ENCODE data around the gene GPS2. TPM values are rescaled to one million over a fixed set of nuclear protein-coding genes. Genes with fewer than 3 reads are reported as not detected.

Gene GPS2
- total RNA-seq, 1 donor from 2014 or later, result 42.1 TPM

DNA sequence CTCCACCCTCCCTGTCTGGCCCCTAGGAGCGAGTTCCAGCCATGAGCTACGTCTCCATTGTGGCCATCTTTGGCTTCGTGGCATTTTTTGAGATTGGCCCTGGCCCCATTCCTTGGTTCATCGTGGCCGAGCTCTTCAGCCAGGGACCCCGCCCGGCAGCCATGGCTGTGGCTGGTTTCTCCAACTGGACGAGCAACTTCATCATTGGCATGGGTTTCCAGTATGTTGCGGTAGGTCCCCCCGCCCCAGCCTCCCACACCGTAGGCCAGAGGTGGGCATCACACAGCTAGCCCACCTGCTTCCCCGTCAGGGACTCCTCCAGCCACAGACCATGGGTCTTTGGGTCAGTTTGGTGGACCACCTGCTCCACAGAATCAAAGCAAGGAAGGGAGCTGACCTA, 29.5 kb downstream of the GPS2 start:
- no peak overlapping the region for H3K27ac Mint-ChIP-seq

DNA sequence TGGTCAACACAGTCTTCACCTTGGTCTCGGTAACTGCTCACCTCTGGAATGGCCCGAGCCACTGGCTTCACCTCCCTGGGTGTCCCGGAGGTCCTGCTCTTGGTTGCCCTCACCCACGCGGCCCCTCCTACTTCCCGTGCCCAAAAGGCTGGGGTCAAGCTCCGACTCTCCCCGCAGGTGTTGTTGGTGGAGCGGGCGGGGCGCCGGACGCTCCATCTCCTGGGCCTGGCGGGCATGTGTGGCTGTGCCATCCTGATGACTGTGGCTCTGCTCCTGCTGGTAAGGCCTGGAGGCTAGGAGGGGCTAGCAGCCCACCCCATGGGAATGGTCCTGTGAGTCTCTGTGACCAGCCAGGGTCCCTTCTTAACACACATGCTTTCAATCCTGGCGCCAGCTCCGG, 30.2 kb downstream of the GPS2 start:
- Mint-ChIP-seq H3K4me1 (peaks cover 15% of the 10 kb centered on the region), H3K27me3 (ENCODE audit: low read depth) (peaks cover 40% of the 10 kb centered on the region), H3K4me3 (no peak overlapping the region), H3K36me3 (no peaks in the 10 kb centered on the region), H3K27ac (no peak overlapping the region), H3K9me3 (no peaks in the 10 kb centered on the region)
- TF ChIP-seq, protein P1, sequence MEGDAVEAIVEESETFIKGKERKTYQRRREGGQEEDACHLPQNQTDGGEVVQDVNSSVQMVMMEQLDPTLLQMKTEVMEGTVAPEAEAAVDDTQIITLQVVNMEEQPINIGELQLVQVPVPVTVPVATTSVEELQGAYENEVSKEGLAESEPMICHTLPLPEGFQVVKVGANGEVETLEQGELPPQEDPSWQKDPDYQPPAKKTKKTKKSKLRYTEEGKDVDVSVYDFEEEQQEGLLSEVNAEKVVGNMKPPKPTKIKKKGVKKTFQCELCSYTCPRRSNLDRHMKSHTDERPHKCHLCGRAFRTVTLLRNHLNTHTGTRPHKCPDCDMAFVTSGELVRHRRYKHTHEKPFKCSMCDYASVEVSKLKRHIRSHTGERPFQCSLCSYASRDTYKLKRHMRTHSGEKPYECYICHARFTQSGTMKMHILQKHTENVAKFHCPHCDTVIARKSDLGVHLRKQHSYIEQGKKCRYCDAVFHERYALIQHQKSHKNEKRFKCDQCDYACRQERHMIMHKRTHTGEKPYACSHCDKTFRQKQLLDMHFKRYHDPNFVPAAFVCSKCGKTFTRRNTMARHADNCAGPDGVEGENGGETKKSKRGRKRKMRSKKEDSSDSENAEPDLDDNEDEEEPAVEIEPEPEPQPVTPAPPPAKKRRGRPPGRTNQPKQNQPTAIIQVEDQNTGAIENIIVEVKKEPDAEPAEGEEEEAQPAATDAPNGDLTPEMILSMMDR (IDR thresholded peaks at IDR 0.05; ENCODE audit: unreplicated experiment), result no peak
- no peak for DNase-seq (ENCODE audit: low spot score in 2 of 2, unreplicated experiment in 2 of 2)

More for the DNA sequence above, 29.5 kb downstream of the GPS2 start:
- no peaks in the 10 kb centered on the region for H3K36me3 Mint-ChIP-seq
- DNase-seq (ENCODE audit: low spot score in 2 of 2, unreplicated experiment in 2 of 2), result no peak
- no peak overlapping the region for H3K4me3 Mint-ChIP-seq
- TF ChIP-seq, protein P1 (IDR thresholded peaks at IDR 0.05; ENCODE audit: unreplicated experiment), result no peak
- H3K9me3 Mint-ChIP-seq, result no peaks in the 10 kb centered on the region
- peaks cover 14% of the 10 kb centered on the region for H3K4me1 Mint-ChIP-seq
- H3K27me3 Mint-ChIP-seq (ENCODE audit: low read depth), result peaks cover 40% of the 10 kb centered on the region

DNA sequence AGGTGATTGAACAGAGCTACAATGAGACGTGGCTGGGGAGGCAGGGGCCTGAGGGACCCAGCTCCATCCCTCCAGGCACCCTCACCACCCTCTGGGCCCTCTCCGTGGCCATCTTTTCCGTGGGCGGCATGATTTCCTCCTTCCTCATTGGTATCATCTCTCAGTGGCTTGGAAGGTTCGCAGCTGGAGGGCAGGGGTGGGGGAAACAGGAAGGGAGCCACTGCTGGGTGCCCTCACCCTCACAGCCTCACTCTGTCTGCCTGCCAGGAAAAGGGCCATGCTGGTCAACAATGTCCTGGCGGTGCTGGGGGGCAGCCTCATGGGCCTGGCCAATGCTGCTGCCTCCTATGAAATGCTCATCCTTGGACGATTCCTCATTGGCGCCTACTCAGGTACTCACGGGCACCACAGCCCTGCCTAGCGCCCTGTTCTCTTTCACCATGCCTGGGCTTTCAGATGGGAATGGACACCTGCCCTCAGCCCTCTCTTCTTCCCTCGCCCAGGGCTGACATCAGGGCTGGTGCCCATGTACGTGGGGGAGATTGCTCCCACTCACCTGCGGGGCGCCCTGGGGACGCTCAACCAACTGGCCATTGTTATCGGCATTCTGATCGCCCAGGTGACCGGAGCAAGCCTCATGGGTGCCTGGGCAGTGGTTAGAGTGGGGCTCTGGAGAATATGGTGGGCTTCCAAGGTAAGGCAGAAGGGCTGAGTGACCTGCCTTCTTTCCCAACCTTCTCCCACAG, 31.5 kb downstream of the GPS2 start:
- TF ChIP-seq, protein P1 (IDR thresholded peaks at IDR 0.05; ENCODE audit: unreplicated experiment), result no peak
- no peak for DNase-seq (ENCODE audit: low spot score in 2 of 2, unreplicated experiment in 2 of 2)
- H3K9me3 Mint-ChIP-seq, result no peaks in the 10 kb centered on the region
- H3K36me3 Mint-ChIP-seq, result no peaks in the 10 kb centered on the region
- H3K27me3 Mint-ChIP-seq (ENCODE audit: low read depth), result peaks cover 39% of the 10 kb centered on the region
- peaks cover 15% of the 10 kb centered on the region for H3K4me1 Mint-ChIP-seq
- no peak overlapping the region for H3K4me3 Mint-ChIP-seq
- H3K27ac Mint-ChIP-seq, result no peak overlapping the region

DNA sequence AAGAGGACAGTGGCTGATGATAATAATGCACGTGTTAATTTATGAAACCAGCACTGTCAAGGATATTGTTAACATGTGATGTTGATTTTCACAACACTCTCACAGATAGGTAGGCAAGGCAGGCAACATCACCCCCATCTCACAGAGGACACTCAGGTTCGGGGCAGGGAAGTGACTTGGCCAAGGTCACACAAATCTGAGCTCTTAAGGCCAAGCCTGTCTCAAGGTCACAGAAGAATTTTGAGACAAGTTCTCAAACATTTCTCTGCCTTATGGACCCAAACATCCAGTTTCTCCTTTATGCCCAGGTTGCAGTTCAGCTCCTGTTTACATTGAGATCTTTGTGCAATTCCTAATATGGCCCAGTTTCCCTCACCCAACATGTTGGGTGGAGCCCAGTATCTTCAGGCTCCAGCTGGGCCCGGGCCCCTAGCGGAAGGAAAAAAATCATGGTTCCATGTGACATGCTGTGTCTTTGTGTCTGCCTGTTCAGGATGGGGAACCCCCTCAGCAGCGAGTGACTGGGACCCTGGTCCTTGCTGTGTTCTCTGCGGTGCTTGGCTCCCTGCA, 32.3 kb downstream of the GPS2 start:
- no peak for DNase-seq (ENCODE audit: low spot score in 2 of 2, unreplicated experiment in 2 of 2)
- no peaks in the 10 kb centered on the region for H3K36me3 Mint-ChIP-seq
- no peaks in the 10 kb centered on the region for H3K9me3 Mint-ChIP-seq
- H3K27me3 Mint-ChIP-seq (ENCODE audit: low read depth), result peaks cover 31% of the 10 kb centered on the region
- H3K27ac Mint-ChIP-seq, result no peak overlapping the region
- H3K4me1 Mint-ChIP-seq, result peaks cover 15% of the 10 kb centered on the region
- H3K4me3 Mint-ChIP-seq, result peak overlapping the region; percentile 73
- TF ChIP-seq, protein P1 (IDR thresholded peaks at IDR 0.05; ENCODE audit: unreplicated experiment), result no peak

GRCh38 chr17:7281953-7282751, 33.0 kb downstream of the GPS2 start:
- Mint-ChIP-seq H3K4me3 (peak overlapping the region; percentile 73), H3K36me3 (no peaks in the 10 kb centered on the region), H3K4me1 (peaks cover 15% of the 10 kb centered on the region), H3K27me3 (ENCODE audit: low read depth) (peaks cover 28% of the 10 kb centered on the region), H3K27ac (no peak overlapping the region), H3K9me3 (no peaks in the 10 kb centered on the region)
- DNase-seq (ENCODE audit: low spot score in 2 of 2, unreplicated experiment in 2 of 2), result no peak
- TF ChIP-seq, protein P1 (IDR thresholded peaks at IDR 0.05; ENCODE audit: unreplicated experiment), result no peak

Data from mesothelial cell of epicardium (in vitro differentiated cells).